H1 (cell line): ENCODE results near the gene GALNT17. TPM values are rescaled to one million over a fixed set of nuclear protein-coding genes. Genes with fewer than 3 reads are reported as not detected.

Experiments used
- CTCF ChIA-PET: fragments of 300-600 bp; sonication (Branson Sonifier 250); formaldehyde crosslinking; loops from one replicate; lab custom pipeline; 2021; ENCODE audit not compliant: partially characterized antibody; lab: Charles Lee
- POLR2A ChIA-PET: fragments of 300-600 bp; sonication (Branson Sonifier 250); formaldehyde crosslinking; loops from one replicate; lab custom pipeline; 2021; ENCODE audit warnings: inconsistent platforms; ENCODE audit not compliant: partially characterized antibody; lab: Charles Lee
- DNase-seq, 2 experiments: peaks; one replicate each; pipeline versions ENCODE4 v3.0.0 to v3.0.0-alpha.2; 2010 to 2022; ENCODE audit warnings: low spot score in 2 of 2, low read depth in 1 of 2, mixed read lengths in 1 of 2
- FAIRE-seq: peaks from 2 replicates; lab custom pipeline; 2011; peaks lifted over from hg19 to GRCh38; lab: Jason Lieb, UNC
- H2AFZ ChIP-seq: 2 replicates; pipeline ENCODE4 v1.8.1; 2012; ENCODE audit warnings: low read length, inconsistent platforms
- H2AK5ac ChIP-seq: 2 replicates; pipeline ENCODE4 v1.6.1; 2013; ENCODE audit warnings: low read depth, low read length
- H2BK120ac ChIP-seq: replicated peaks from 2 replicates; pipeline ENCODE3; 2013; ENCODE audit warnings: low read depth, low read length, inconsistent platforms
- H2BK12ac ChIP-seq: 2 replicates; pipeline ENCODE4 v1.6.1; 2013; ENCODE audit warnings: low read depth, low read length
- H2BK15ac ChIP-seq: 2 replicates; pipeline ENCODE4 v1.6.1; 2013; ENCODE audit warnings: low read length
- H2BK20ac ChIP-seq: 2 replicates; pipeline ENCODE4 v1.6.1; 2013; ENCODE audit warnings: low read length
- H2BK5ac ChIP-seq: 2 replicates; pipeline ENCODE4 v1.6.1; 2013; ENCODE audit warnings: low read depth, low read length
- H3K14ac ChIP-seq: 2 replicates; pipeline ENCODE4 v1.6.1; 2013; ENCODE audit warnings: inconsistent platforms; ENCODE audit not compliant: insufficient read length
- H3K18ac ChIP-seq: 2 replicates; pipeline ENCODE4 v1.6.1; 2013; ENCODE audit warnings: low read length; ENCODE audit errors: extremely low read depth
- H3K23ac ChIP-seq: 2 replicates; pipeline ENCODE4 v1.6.1; 2013; ENCODE audit warnings: inconsistent platforms; ENCODE audit not compliant: insufficient read length
- H3K23me2 ChIP-seq: 2 replicates; pipeline ENCODE4 v1.6.1; 2013; ENCODE audit warnings: low read depth, low read length
- H3K27ac ChIP-seq: 2 replicates; pipeline ENCODE4 v1.6.1; 2011; ENCODE audit warnings: low read depth, low read length, inconsistent platforms
- H3K27me3 ChIP-seq, 4 experiments: replicated peaks in 1 of 4; 1 replicate in 1 of 4; 2 replicates in 3 of 4; pipeline versions ENCODE4 v1.6.1 to v1.8.1; 2011 to 2013; ENCODE audit warnings: low read length in 3 of 4, mild to moderate bottlenecking in 3 of 4, inconsistent platforms in 2 of 4, mixed read lengths in 2 of 4, moderate library complexity in 1 of 4; ENCODE audit not compliant: control insufficient read depth in 3 of 4, insufficient read depth in 3 of 4; ENCODE audit errors: extremely low read depth in 1 of 4
- H3K36me3 ChIP-seq, 4 experiments: 2 replicates each; pipeline versions ENCODE4 v1.6.1 to v1.8.1; 2011 to 2013; ENCODE audit warnings: mild to moderate bottlenecking in 4 of 4, low read length in 3 of 4, moderate library complexity in 2 of 4, control low read depth in 1 of 4, inconsistent platforms in 1 of 4; ENCODE audit not compliant: insufficient read depth in 4 of 4, control insufficient read depth in 2 of 4
- H3K4ac ChIP-seq: replicated peaks from 2 replicates; pipeline ENCODE3; 2013; ENCODE audit warnings: low read length, low read depth, mixed read lengths, inconsistent platforms; ENCODE audit not compliant: insufficient read length
- H3K4me1 ChIP-seq, 4 experiments: replicated peaks in 1 of 4; 1 replicate in 1 of 4; 2 replicates in 3 of 4; pipeline versions ENCODE4 v1.6.1 to v1.8.1; 2011 to 2013; ENCODE audit warnings: low read length in 3 of 4, inconsistent platforms in 2 of 4, mixed read lengths in 1 of 4; ENCODE audit not compliant: insufficient read depth in 4 of 4, control insufficient read depth in 3 of 4
- H3K4me2 ChIP-seq, 2 experiments: 2 replicates each; pipeline versions ENCODE4 v1.6.1 to v1.8.1; 2011 to 2013; ENCODE audit warnings: low read depth in 2 of 2, low read length in 2 of 2, control low read depth in 1 of 2, inconsistent platforms in 1 of 2, mild to moderate bottlenecking in 1 of 2; ENCODE audit not compliant: insufficient read depth in 1 of 2
- H3K4me3 ChIP-seq, 4 experiments: fragments of 200-600, 300-600 bp in 1 of 4; sonication (generic), shearing (Covaris generic), sonication (Bioruptor Twin) in 1 of 4; 2 replicates each; pipeline versions ENCODE4 v1.5.1 to v1.8.1; 2011 to 2016; ENCODE audit warnings: low read length in 4 of 4, low read depth in 3 of 4, control low read depth in 2 of 4, inconsistent platforms in 2 of 4, mild to moderate bottlenecking in 2 of 4, mixed read lengths in 1 of 4, moderate library complexity in 1 of 4; ENCODE audit not compliant: insufficient read depth in 2 of 4; ENCODE audit errors: extremely low read depth in 1 of 4
- H3K56ac ChIP-seq: replicated peaks from 2 replicates; pipeline ENCODE3; 2013; ENCODE audit warnings: low read depth, mild to moderate bottlenecking, mixed read lengths, low read length, inconsistent platforms; ENCODE audit not compliant: insufficient read length
- H3K79me1 ChIP-seq: 2 replicates; pipeline ENCODE4 v1.6.1; 2013; ENCODE audit warnings: low read depth, low read length, control low read depth
- H3K79me2 ChIP-seq, 2 experiments: 2 replicates each; pipeline versions ENCODE4 v1.6.1 to v1.8.1; 2012 to 2013; ENCODE audit warnings: low read length in 2 of 2, mild to moderate bottlenecking in 2 of 2, inconsistent platforms in 1 of 2; ENCODE audit not compliant: insufficient read depth in 2 of 2, control insufficient read depth in 1 of 2
- H3K9ac ChIP-seq, 4 experiments: replicated peaks in 1 of 4; 1 replicate in 1 of 4; 2 replicates in 3 of 4; pipeline versions ENCODE4 v1.6.1 to v1.8.1; 2011 to 2013; ENCODE audit warnings: low read depth in 3 of 4, low read length in 3 of 4, control low read depth in 2 of 4, mild to moderate bottlenecking in 2 of 4, moderate library complexity in 2 of 4, inconsistent platforms in 1 of 4; ENCODE audit errors: extremely low read depth in 1 of 4
- H3K9me3 ChIP-seq, 2 experiments: 2 replicates each; pipeline versions ENCODE4 v1.6.1 to v1.8.1; 2012 to 2013; ENCODE audit warnings: mild to moderate bottlenecking in 2 of 2, moderate library complexity in 2 of 2, control low read depth in 1 of 2, inconsistent platforms in 1 of 2, low read depth in 1 of 2, low read length in 1 of 2, mixed read lengths in 1 of 2; ENCODE audit not compliant: insufficient read depth in 2 of 2
- H4K20me1 ChIP-seq, 2 experiments: replicated peaks in 1 of 2; 2 replicates each; pipeline versions ENCODE3 to v1.8.1; 2011 to 2013; ENCODE audit warnings: inconsistent platforms in 2 of 2, low read length in 2 of 2, mild to moderate bottlenecking in 1 of 2; ENCODE audit not compliant: insufficient read depth in 2 of 2, control insufficient read depth in 1 of 2
- H4K5ac ChIP-seq: 2 replicates; pipeline ENCODE4 v1.6.1; 2013; ENCODE audit warnings: low read length, low read depth, mixed read lengths, inconsistent platforms; ENCODE audit not compliant: insufficient read length
- H4K8ac ChIP-seq: 2 replicates; pipeline ENCODE4 v1.8.0; 2013; ENCODE audit warnings: mild to moderate bottlenecking, moderate library complexity, low read length, inconsistent platforms; ENCODE audit not compliant: insufficient read depth; ENCODE audit errors: extremely low read depth
- H4K91ac ChIP-seq: replicated peaks from 2 replicates; pipeline ENCODE3; 2013; ENCODE audit warnings: low read length, mixed read lengths, inconsistent platforms; ENCODE audit not compliant: insufficient read length
- ATF3 ChIP-seq: IDR thresholded peaks from 2 replicates; pipeline ENCODE4 v1.6.1; 2011; ENCODE audit warnings: low read depth, mild to moderate bottlenecking, low read length; ENCODE audit not compliant: insufficient read depth
- CTCF ChIP-seq, 3 experiments: IDR thresholded peaks; 1 replicate in 2 of 3; 2 replicates in 1 of 3; pipeline versions ENCODE4 v1.5.1 to v1.6.1; 2011; ENCODE audit warnings: low read length in 3 of 3, mild to moderate bottlenecking in 3 of 3, inconsistent platforms in 2 of 3, low read depth in 1 of 3, moderate library complexity in 1 of 3; ENCODE audit not compliant: insufficient read depth in 1 of 3; ENCODE audit errors: control extremely low read depth in 1 of 3
- FOSL1 ChIP-seq: IDR thresholded peaks from 2 replicates; pipeline ENCODE4 v1.6.1; 2011; ENCODE audit warnings: mild to moderate bottlenecking, low read depth, low read length, moderate library complexity; ENCODE audit not compliant: insufficient read depth
- RAD21 ChIP-seq, 2 experiments: IDR thresholded peaks in 1 of 2; conservative IDR thresholded peaks in 1 of 2; 2 replicates each; pipeline ENCODE4 v1.6.1; 2011; ENCODE audit warnings: low read depth in 2 of 2, low read length in 2 of 2, improper control_type of control experiment in 1 of 2, inconsistent platforms in 1 of 2, mild to moderate bottlenecking in 1 of 2, moderate library complexity in 1 of 2
- RFX5 ChIP-seq: IDR thresholded peaks from 2 replicates; pipeline ENCODE4 v1.6.1; 2011; ENCODE audit warnings: low read depth, low read length, improper control_type of control experiment, borderline replicate concordance
- SAP30 ChIP-seq: fragments of 300-600 bp; sonication (generic); IDR thresholded peaks from 2 replicates; pipeline ENCODE4 v1.7.1; 2012; ENCODE audit warnings: low read length, moderate library complexity, mild to moderate bottlenecking, inconsistent platforms; ENCODE audit not compliant: insufficient read depth, insufficient replicate concordance
- SIRT6 ChIP-seq: IDR thresholded peaks from one replicate; pipeline ENCODE4 v1.7.1; 2012; ENCODE audit warnings: low read length, inconsistent platforms
- WGBS, 2 experiments: shearing (Covaris generic) in 1 of 2; methylation state at CpG; one replicate each; pipeline versions ENCODE4 v1.1.6 to v1.1.7; 2013 to 2015; ENCODE audit warnings: low lambda C conversion rate in 2 of 2, mixed read lengths in 2 of 2, inconsistent platforms in 1 of 2, low coverage in 1 of 2, missing lambda C conversion rate in 1 of 2; ENCODE audit not compliant: insufficient replicate concordance in 2 of 2, insufficient coverage in 1 of 2, insufficient read length in 1 of 2; ENCODE audit errors: extremely low coverage in 1 of 2, missing lambda C conversion rate in 1 of 2; 5-methylcytosine and 5-hydroxymethylcytosine counted together
- polyA plus RNA-seq, 7 experiments: library from polyadenylated mRNA; depleted of rRNA in 3 of 7; stranded (reverse) in 5 of 7; unstranded in 2 of 7; fragments of >200 nt in 5 of 7; fragments of 200-250 nt in 2 of 7; gene quantifications; 1 replicate in 5 of 7; 2 replicates in 1 of 7; 4 replicates in 1 of 7; pipeline versions ENCODE4 v1.2.1 to v1.2.3, GENCODE V29; 2011 to 2013; ENCODE audit warnings: missing spikeins in 2 of 7, mixed read lengths in 2 of 7
- total RNA-seq: library from RNA; stranded (reverse); fragmentation: NEBNext Ultra II Directional; extraction: Animal tissue kit (Norgen Biotek cat#: 25700); gene quantifications from 2 replicates; pipeline ENCODE4 v1.2.1, GENCODE V29; 2021

Gene GALNT17
- total and polyA plus RNA-seq, 2 of the 8 experiments (the other 6 are each of a cell fraction or from before 2014, with no cell fraction given), result 37.7 to 47.0 TPM

- H3K4ac ChIP-seq, result no peak overlapping the region
- no peaks in the 10 kb centered on the region for H3K27me3 ChIP-seq
- no peak overlapping the region for H2BK5ac ChIP-seq
- H4K8ac ChIP-seq, result no peak overlapping the region
- H3K23me2 ChIP-seq, result no peaks in the 10 kb centered on the region
- WGBS, 2 experiments, result 91% methylated on average over 5 of the region's 5 CpGs; no CpG with 5 or more reads in 1 of the 2 experiments
- H2AFZ ChIP-seq, result no peak overlapping the region
- H2BK12ac ChIP-seq, result no peak overlapping the region
- no peak overlapping the region for H3K18ac ChIP-seq
- no peaks in the 10 kb centered on the region for H4K20me1 ChIP-seq
- no peaks in the 10 kb centered on the region for H3K79me2 ChIP-seq
- no peaks in the 10 kb centered on the region for H3K36me3 ChIP-seq
- no peak overlapping the region for H2AK5ac ChIP-seq
- H2BK120ac ChIP-seq, result no peak overlapping the region
- H3K4me2 ChIP-seq, result no peak overlapping the region
- H2BK20ac ChIP-seq, result no peak overlapping the region
- ChIA-PET POLR2A (no interaction called here), CTCF (interaction anchor here (0.6 to 1.3 kb wide), 3 partner anchors 462 to 918 kb away, joined by 3 to 4 read pairs (median 4); no protein-coding TSS in a partner anchor)
- TF ChIP-seq RFX5 (no peak), SIRT6 (no peak), ATF3 (no peak), RAD21 (IDR thresholded peaks at IDR 0.05 in 1 of 2, conservative IDR thresholded peaks at IDR 0.05 in 1 of 2; ENCODE audit: low read depth in 2 of 2, low read length in 2 of 2) (peak; percentile 41 to 62), SAP30 (no peak), CTCF (IDR thresholded peaks at IDR 0.05; ENCODE audit: control extremely low read depth in 1 of 3, insufficient read depth in 1 of 3, low read depth in 1 of 3, low read length in 3 of 3) (peak in 2 of 3 experiments; percentile 22 to 25; a peak in 3 of 4 replicates), FOSL1 (no peak)
- no peak overlapping the region for H3K56ac ChIP-seq
- no peak overlapping the region for H3K14ac ChIP-seq
- no peak overlapping the region for H3K27ac ChIP-seq
- no peaks in the 10 kb centered on the region for H3K4me1 ChIP-seq
- peak; percentile 60 for FAIRE-seq
- no peaks in the 10 kb centered on the region for H3K79me1 ChIP-seq
- no peak overlapping the region for H2BK15ac ChIP-seq
- H4K91ac ChIP-seq, result peak overlapping the region; percentile 11
- DNase-seq, result no peak
- no peak overlapping the region for H3K4me3 ChIP-seq
- H3K23ac ChIP-seq, result no peak overlapping the region
- H3K9ac ChIP-seq, result no peak overlapping the region
- H4K5ac ChIP-seq, result no peak overlapping the region
- H3K9me3 ChIP-seq, result peaks cover 0 to 7% of the 10 kb centered on the region in 2 experiments; a peak in 1 of 4 replicates
These were observed 614.1 kb downstream of the GALNT17 start for GRCh38 chr7:71746006-71746405.
